ENCODE results near the gene INSR.

INSR gene

DNA sequence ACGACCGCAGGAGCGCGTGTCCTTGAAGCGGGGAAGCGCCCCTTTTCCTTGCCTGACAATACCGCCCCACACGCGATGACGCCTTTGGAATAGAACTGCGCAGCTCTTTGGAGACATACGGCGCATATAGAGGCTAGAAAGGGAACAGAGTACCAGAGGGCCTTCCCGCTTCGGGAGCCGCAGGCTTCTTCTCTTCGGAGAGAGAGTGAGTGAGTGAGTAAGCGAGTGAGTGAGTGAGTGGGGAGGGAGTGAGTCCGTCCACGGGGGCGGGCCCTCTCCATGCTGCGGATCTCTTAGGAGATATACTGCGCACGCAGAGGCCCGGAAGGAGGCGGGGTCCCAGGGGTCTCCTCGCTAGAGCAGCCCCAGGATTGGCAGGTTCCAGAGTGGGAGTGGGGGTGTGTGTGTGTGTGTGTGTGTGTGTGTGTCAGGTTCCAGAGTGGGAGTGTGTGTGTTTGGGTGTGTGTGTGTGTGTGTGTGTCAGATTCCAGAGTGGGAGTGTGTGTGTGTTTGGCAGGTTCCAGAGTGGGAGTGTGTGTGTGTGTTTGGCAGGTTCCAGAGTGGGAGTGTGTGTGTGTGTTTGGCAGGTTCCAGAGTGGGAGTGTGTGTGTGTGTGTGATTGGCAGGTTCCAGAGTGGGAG is 97.0 kb downstream of the INSR start (continued):
- no peak for TF ChIP-seq ZNF211 (tag by site-specific recombination; IDR thresholded peaks at IDR 0.05; ENCODE audit: low read depth)
- TF ChIP-seq TCF7L2 (IDR thresholded peaks at IDR 0.05; ENCODE audit: borderline replicate concordance, low read depth, low read length): no peak
- TF ChIP-seq ZNF404 (tag by site-specific recombination; IDR thresholded peaks at IDR 0.05): no peak
- TF ChIP-seq GLIS1 (tag by site-specific recombination; IDR thresholded peaks at IDR 0.05): peak; percentile 34
- no peak for TF ChIP-seq ZBTB1 (tag by site-specific recombination; IDR thresholded peaks at IDR 0.05)
- TF ChIP-seq ZNF677 (tag by site-specific recombination; IDR thresholded peaks at IDR 0.05): no peak
- no peak for TF ChIP-seq ZNF121 (tag by site-specific recombination; IDR thresholded peaks at IDR 0.05)
- TF ChIP-seq PRDM4 (tag by site-specific recombination; IDR thresholded peaks at IDR 0.05): 0 out of 2 replicates have a peak, but pooled peaks have one; percentile 29
- TF ChIP-seq ZNF529 (tag by site-specific recombination; IDR thresholded peaks at IDR 0.05; ENCODE audit: insufficient replicate concordance): no peak
- TF ChIP-seq KLF10 (tag by site-specific recombination; IDR thresholded peaks at IDR 0.05): peak; percentile 86
- no peak for TF ChIP-seq ZNF626 (tag by site-specific recombination; IDR thresholded peaks at IDR 0.05)
- peak; percentile 54; the same call in 1 of the 2 replicates for TF ChIP-seq ZNF324 (tag by site-specific recombination; IDR thresholded peaks at IDR 0.05)
- TF ChIP-seq ZNF785 (tag by site-specific recombination; IDR thresholded peaks at IDR 0.05): peak; percentile 67
- no peak for TF ChIP-seq ZNF266 (tag by site-specific recombination; IDR thresholded peaks at IDR 0.05; ENCODE audit: low read depth)
- TF ChIP-seq ZNF138 (tag by site-specific recombination; IDR thresholded peaks at IDR 0.05; ENCODE audit: borderline replicate concordance): no peak
- TF ChIP-seq ZNF214 (tag by site-specific recombination; IDR thresholded peaks at IDR 0.05; ENCODE audit: borderline replicate concordance): no peak
- peak; percentile 96 for TF ChIP-seq ZBTB8A (tag by site-specific recombination; IDR thresholded peaks at IDR 0.05)
- TF ChIP-seq, protein P1, sequence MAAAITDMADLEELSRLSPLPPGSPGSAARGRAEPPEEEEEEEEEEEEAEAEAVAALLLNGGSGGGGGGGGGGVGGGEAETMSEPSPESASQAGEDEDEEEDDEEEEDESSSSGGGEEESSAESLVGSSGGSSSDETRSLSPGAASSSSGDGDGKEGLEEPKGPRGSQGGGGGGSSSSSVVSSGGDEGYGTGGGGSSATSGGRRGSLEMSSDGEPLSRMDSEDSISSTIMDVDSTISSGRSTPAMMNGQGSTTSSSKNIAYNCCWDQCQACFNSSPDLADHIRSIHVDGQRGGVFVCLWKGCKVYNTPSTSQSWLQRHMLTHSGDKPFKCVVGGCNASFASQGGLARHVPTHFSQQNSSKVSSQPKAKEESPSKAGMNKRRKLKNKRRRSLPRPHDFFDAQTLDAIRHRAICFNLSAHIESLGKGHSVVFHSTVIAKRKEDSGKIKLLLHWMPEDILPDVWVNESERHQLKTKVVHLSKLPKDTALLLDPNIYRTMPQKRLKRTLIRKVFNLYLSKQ (tag by site-specific recombination; IDR thresholded peaks at IDR 0.05; ENCODE audit: borderline replicate concordance): no peak
- no peak for TF ChIP-seq ZNF350 (tag by site-specific recombination; IDR thresholded peaks at IDR 0.05)
- TF ChIP-seq HOXC10 (CRISPR knock-in tag; IDR thresholded peaks at IDR 0.05): no peak
- peak; percentile 78 for TF ChIP-seq SP2 (tag by site-specific recombination; IDR thresholded peaks at IDR 0.05)
- peak; percentile 88 for TF ChIP-seq ZNF24 (tag by site-specific recombination; IDR thresholded peaks at IDR 0.05)
- TF ChIP-seq TRIM28 (IDR thresholded peaks at IDR 0.05; ENCODE audit: borderline replicate concordance, low read length): no peak
- peak; percentile 67 for TF ChIP-seq ZEB2 (tag by site-specific recombination; IDR thresholded peaks at IDR 0.05)
- TF ChIP-seq ZNF670 (tag by site-specific recombination; IDR thresholded peaks at IDR 0.05; ENCODE audit: low read depth): no peak
- peak; percentile 18; the same call in 1 of the 2 replicates for TF ChIP-seq ZNF2 (tag by site-specific recombination; IDR thresholded peaks at IDR 0.05)
- TF ChIP-seq ZNF768 (tag by site-specific recombination; IDR thresholded peaks at IDR 0.05): no peak
- TF ChIP-seq ZNF169 (tag by site-specific recombination; IDR thresholded peaks at IDR 0.05): no peak
- TF ChIP-seq GLI2 (tag by site-specific recombination; IDR thresholded peaks at IDR 0.05; ENCODE audit: borderline replicate concordance, low read depth): no peak
- peak; percentile 96 for TF ChIP-seq ZNF660 (tag by site-specific recombination; IDR thresholded peaks at IDR 0.05)
- peak; percentile 85 for TF ChIP-seq ZXDB (tag by site-specific recombination; IDR thresholded peaks at IDR 0.05)
- peak; percentile 95 for TF ChIP-seq KLF16 (tag by site-specific recombination; IDR thresholded peaks at IDR 0.05)
- TF ChIP-seq ZNF747 (tag by site-specific recombination; IDR thresholded peaks at IDR 0.05): no peak
- TF ChIP-seq ZIC2 (tag by site-specific recombination; IDR thresholded peaks at IDR 0.05): 0 out of 2 replicates have a peak, but pooled peaks have one; percentile 8
- TF ChIP-seq KLF17 (tag by site-specific recombination; IDR thresholded peaks at IDR 0.05): peak; percentile 35; the same call in 1 of the 2 replicates
- no peak for TF ChIP-seq ZFP3 (tag by site-specific recombination; IDR thresholded peaks at IDR 0.05; ENCODE audit: low read depth)
- TF ChIP-seq BCL11B (tag by site-specific recombination; IDR thresholded peaks at IDR 0.05; ENCODE audit: low read depth): no peak
